Body of pancreas (tissue), 4 donors: ENCODE measurements around the gene TUBA3D.

Experiments
- CTCF ChIP-seq, 7 experiments: fragments of 450-650 bp in 4 of 7; fragments of 200-600 bp in 3 of 7; sonication (generic) in 3 of 7; IDR thresholded peaks; one replicate each; pipeline ENCODE4 v1.5.1; 2016 to 2019; ENCODE audit warnings: antibody characterized with exemption in 7 of 7
- POLR2A ChIP-seq, 3 donors: fragments of 450-650 bp; IDR thresholded peaks; one replicate each; pipeline ENCODE4 v1.6.1; 2016; ENCODE audit warnings: antibody characterized with exemption in 3 of 3, mild to moderate bottlenecking in 2 of 3

GRCh38 chr2:131519466-131519865 lies 43.5 kb downstream of the TUBA3D start:
- TF ChIP-seq CTCF (IDR thresholded peaks at IDR 0.05) = no peak
- TF ChIP-seq POLR2A (IDR thresholded peaks at IDR 0.05) = no peak
